ENCODE data around the gene COBL. TPM values are rescaled to one million over a fixed set of nuclear protein-coding genes. Genes with fewer than 3 reads are reported as not detected.

Gene COBL, protein sequence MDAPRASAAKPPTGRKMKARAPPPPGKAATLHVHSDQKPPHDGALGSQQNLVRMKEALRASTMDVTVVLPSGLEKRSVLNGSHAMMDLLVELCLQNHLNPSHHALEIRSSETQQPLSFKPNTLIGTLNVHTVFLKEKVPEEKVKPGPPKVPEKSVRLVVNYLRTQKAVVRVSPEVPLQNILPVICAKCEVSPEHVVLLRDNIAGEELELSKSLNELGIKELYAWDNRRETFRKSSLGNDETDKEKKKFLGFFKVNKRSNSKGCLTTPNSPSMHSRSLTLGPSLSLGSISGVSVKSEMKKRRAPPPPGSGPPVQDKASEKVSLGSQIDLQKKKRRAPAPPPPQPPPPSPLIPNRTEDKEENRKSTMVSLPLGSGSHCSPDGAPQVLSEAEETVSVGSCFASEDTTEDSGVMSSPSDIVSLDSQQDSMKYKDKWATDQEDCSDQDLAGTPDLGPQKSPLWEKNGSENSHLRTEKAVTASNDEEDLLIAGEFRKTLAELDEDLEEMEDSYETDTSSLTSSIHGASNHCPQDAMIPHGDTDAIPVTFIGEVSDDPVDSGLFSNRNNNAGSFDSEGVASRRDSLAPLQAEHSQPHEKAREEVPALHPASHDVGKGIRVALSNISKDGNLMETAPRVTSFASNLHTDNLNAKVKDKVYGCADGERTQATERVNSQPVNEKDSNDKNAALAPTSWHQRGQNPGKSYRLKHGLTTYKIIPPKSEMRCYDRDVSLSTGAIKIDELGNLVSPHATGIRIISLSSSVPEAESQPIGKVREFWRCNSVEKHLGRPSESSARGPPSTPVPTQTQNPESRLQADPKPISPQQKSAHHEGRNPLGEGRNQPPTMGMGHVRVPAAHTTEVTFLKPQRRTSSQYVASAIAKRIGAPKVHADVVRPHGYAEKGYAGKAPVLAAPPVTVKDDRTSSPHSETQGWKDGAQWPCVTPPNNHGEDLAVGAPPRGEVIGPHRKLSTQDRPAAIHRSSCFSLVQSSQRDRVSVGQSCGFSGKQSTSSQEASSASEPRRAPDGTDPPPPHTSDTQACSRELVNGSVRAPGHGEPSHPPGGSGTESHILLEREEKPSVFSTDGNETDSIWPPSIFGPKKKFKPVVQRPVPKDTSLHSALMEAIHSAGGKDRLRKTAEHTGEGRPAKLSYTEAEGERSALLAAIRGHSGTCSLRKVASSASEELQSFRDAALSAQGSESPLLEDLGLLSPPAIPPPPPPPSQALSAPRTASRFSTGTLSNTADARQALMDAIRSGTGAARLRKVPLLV
- 0.05 and 0.41 TPM in 2 replicates for total RNA-seq
- long read RNA-seq, result 0 reads

DNA sequence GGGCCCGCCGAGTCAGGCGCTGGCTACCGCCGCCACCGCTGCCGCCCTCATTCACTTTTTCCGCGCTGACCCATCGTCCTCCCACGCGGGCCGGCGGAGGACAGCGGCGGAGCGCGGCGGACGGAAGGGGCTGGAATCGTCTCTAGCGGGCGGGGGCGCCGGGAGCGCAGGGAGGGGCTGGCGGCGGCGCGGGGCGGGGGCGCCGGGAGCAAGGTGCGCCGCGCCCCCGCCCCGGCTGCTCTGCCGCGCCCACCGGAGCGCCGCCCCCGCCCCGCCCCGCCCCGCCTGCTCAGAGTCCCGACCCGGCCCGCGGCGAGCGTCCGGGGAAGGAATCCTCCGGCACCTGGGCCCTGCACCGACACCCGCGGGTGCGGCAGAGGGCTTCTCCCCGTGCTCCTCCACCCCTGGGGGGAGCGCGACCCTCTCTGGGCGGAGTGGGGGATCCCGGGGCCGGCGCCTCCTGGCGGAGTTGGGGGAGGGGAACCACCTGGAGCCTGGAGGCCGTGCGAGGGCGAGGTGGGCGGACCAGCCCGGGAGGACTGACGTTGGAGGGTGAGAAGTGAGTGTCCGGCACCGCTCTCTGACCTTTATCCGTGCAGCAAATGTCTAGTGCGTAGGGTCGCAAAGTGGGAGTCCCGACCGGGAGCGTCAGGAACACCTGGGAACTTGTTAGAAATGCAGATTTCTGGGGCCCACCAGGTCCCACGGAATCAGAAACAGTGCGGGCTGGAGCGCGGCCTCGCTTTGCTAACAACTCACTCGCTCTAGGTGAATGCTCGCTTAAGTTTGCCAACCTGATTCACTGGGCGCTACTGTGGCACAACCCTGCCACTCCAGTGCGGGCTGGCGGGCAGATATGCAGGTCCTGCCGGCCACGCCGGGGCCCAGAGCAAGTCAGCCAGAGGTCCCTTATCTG is at the start of gene COBL:
Gene COBL, minus strand, starts transcription at position 144 of the 916 bp plus-strand sequence. CDS start 176 bp downstream, outside the sequence.
- TF ChIP-seq, protein P1, sequence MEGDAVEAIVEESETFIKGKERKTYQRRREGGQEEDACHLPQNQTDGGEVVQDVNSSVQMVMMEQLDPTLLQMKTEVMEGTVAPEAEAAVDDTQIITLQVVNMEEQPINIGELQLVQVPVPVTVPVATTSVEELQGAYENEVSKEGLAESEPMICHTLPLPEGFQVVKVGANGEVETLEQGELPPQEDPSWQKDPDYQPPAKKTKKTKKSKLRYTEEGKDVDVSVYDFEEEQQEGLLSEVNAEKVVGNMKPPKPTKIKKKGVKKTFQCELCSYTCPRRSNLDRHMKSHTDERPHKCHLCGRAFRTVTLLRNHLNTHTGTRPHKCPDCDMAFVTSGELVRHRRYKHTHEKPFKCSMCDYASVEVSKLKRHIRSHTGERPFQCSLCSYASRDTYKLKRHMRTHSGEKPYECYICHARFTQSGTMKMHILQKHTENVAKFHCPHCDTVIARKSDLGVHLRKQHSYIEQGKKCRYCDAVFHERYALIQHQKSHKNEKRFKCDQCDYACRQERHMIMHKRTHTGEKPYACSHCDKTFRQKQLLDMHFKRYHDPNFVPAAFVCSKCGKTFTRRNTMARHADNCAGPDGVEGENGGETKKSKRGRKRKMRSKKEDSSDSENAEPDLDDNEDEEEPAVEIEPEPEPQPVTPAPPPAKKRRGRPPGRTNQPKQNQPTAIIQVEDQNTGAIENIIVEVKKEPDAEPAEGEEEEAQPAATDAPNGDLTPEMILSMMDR (conservative IDR thresholded peaks at IDR 0.05), result no peak
- H3K4me1 Mint-ChIP-seq, result peaks cover 6% of the 10 kb centered on the region
- peak; percentile 10 for DNase-seq (ENCODE audit: low read depth, low spot score)
- no peak within 1 kb of the TSS for H3K27ac Mint-ChIP-seq (ENCODE audit: unreplicated experiment)
- H3K9me3 Mint-ChIP-seq, result no peaks in the 10 kb centered on the region
- H3K4me3 Mint-ChIP-seq, result peak within 1 kb of the TSS; percentile 91
- H3K36me3 Mint-ChIP-seq (ENCODE audit: low read depth), result no peaks in the 10 kb centered on the region
- H3K27me3 Mint-ChIP-seq (ENCODE audit: low read depth), result peaks cover 70% of the 10 kb centered on the region

DNA sequence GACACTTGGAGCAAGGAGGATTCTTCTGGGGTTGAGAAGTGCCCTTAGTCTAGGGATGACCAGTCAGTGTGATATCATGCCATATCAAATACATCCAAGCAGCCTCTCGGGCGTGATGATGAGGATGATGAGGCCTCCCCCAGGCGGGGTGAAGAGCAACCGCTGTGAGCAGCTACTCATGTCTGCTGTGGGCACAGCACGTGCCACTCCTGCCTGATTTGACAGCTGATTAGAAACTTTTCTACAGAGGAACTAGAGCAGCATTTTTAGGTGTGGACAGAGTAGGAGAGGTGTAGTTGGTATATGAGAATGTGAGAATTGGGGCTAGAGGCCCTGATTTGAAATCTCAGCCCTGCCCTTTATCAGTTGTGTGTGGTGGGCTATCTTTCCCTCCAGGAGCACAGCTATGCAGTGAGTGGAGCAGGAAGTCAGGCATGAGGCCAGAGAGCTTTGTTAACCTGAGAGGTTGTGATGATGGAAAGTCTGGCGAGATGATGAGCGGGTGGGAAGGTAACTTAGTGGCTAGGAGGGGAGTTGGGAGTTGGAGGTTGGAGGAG is 49.6 kb upstream of the COBL start:
- no peak for DNase-seq (ENCODE audit: low read depth, low spot score)
- Mint-ChIP-seq H3K27me3 (ENCODE audit: low read depth) (no peaks in the 10 kb centered on the region), H3K36me3 (ENCODE audit: low read depth) (peaks cover 6% of the 10 kb centered on the region), H3K9me3 (peaks cover 11% of the 10 kb centered on the region), H3K4me1 (no peaks in the 10 kb centered on the region), H3K4me3 (no peak overlapping the region), H3K27ac (ENCODE audit: unreplicated experiment) (no peak overlapping the region)
- TF ChIP-seq, protein P1 (conservative IDR thresholded peaks at IDR 0.05), result no peak

DNA sequence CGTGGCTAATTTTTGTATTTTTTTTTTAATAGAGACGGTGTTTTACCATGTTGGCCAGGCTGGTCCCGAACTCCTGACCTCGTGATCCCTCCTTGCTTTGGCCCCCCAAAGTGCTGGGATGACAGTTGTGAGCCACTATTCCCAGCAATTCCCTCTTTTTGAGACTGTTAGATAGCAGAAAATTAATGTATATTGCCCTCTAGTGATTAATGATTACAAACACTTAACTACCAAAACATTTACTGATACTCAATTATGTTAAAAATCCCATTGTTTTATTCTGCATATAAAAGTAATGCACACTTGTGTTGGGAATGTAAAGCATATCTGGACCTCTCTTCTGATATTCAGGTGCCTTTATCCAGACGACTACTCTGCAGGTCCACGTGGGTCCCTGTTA is 41.2 kb upstream of the COBL start:
- TF ChIP-seq, protein P1 (conservative IDR thresholded peaks at IDR 0.05), result no peak
- H3K4me3 Mint-ChIP-seq, result no peak overlapping the region
- no peak for DNase-seq (ENCODE audit: low read depth, low spot score)
- H3K27me3 Mint-ChIP-seq (ENCODE audit: low read depth), result no peaks in the 10 kb centered on the region
- peaks cover 14% of the 10 kb centered on the region for H3K9me3 Mint-ChIP-seq
- no peaks in the 10 kb centered on the region for H3K4me1 Mint-ChIP-seq
- peak overlapping the region; percentile 72 for H3K27ac Mint-ChIP-seq (ENCODE audit: unreplicated experiment)
- H3K36me3 Mint-ChIP-seq (ENCODE audit: low read depth), result peaks cover 6% of the 10 kb centered on the region

DNA sequence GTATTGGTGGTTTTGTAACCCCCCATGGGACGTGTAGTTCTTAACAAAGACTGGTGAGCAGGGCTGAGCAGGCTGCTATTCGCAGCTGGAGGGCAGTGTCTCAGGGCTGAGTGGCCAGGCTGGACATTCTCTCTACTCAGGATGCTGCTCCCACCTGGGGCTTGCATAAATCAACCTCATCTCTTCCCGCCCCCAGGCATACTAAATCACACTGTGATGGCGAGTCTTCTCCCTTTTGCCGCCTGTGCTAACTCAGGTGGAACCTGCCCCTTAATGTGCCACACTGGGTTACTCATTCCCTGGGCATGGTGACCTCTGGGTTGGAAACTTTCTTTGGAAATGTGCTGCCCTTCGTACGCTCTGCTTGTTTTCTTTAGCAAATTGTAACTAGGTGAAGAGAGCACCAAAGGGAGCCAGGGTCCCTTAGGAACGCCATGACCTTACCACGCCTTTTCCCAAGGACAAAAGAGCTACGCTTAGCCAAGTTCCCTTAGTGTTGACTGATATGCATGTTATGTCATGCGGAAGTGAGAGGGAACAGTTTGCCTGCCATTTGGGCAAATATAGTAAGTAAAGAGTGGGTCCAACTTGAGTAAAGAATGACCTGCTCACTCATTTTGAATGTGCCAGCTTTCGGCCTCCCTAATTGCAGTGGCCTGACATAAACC is 40.4 kb upstream of the COBL start:
- H3K27me3 Mint-ChIP-seq (ENCODE audit: low read depth), result no peaks in the 10 kb centered on the region
- H3K4me1 Mint-ChIP-seq, result no peaks in the 10 kb centered on the region
- H3K27ac Mint-ChIP-seq (ENCODE audit: unreplicated experiment), result no peak overlapping the region
- TF ChIP-seq, protein P1 (conservative IDR thresholded peaks at IDR 0.05), result no peak
- no peak for DNase-seq (ENCODE audit: low read depth, low spot score)
- no peak overlapping the region for H3K4me3 Mint-ChIP-seq
- peaks cover 6% of the 10 kb centered on the region for H3K9me3 Mint-ChIP-seq
- H3K36me3 Mint-ChIP-seq (ENCODE audit: low read depth), result no peaks in the 10 kb centered on the region

All from neural crest cell (in vitro differentiated cells).